D341Med (cell line): Measurements from ENCODE around the gene NCKAP5.
"Not testable (repeated sequence)": the region's sequence is repeated elsewhere in the genome, so short reads cannot be mapped to it uniquely, and the experiment has no call there.

Experiments used
- DNase-seq: peaks from one replicate; pipeline ENCODE4 v3.0.0; 2012; ENCODE audit warnings: low spot score

Gene NCKAP5

GRCh38 chr2:133497270-133497893 is 70.9 kb downstream of the NCKAP5 start:
- peak; percentile 28 for DNase-seq

GRCh38 chr2:133496501-133497269 is 71.6 kb downstream of the NCKAP5 start:
- no peak for DNase-seq

- no peak for DNase-seq
Observed at GRCh38 chr2:133495226-133495625, 73.0 kb downstream of the NCKAP5 start.

- no peak for DNase-seq
Observed at GRCh38 chr2:133492719-133493380, 75.4 kb downstream of the NCKAP5 start.

GRCh38 chr2:133490411-133490980 is 77.8 kb downstream of the NCKAP5 start:
- no peak for DNase-seq

- no peak for DNase-seq
Observed at GRCh38 chr2:133489641-133490410, 78.4 kb downstream of the NCKAP5 start.

GRCh38 chr2:133489146-133489545 is 79.1 kb downstream of the NCKAP5 start:
- DNase-seq: no peak

GRCh38 chr2:133486771-133487191 is 81.5 kb downstream of the NCKAP5 start:
- DNase-seq: no peak

- peak; percentile 49 for DNase-seq
Observed at GRCh38 chr2:133485868-133486267, 82.4 kb downstream of the NCKAP5 start.

GRCh38 chr2:133484784-133485183 is 83.5 kb downstream of the NCKAP5 start:
- DNase-seq: no peak

GRCh38 chr2:133484106-133484505 is 84.2 kb downstream of the NCKAP5 start:
- DNase-seq: no peak

GRCh38 chr2:133483181-133483580 is 85.1 kb downstream of the NCKAP5 start:
- DNase-seq: no peak

GRCh38 chr2:133480707-133481429 is 87.4 kb downstream of the NCKAP5 start:
- DNase-seq: no peak

- no peak for DNase-seq
Observed at GRCh38 chr2:133477616-133477990, 90.7 kb downstream of the NCKAP5 start.

GRCh38 chr2:133476931-133477615 is 91.2 kb downstream of the NCKAP5 start:
- DNase-seq: no peak

GRCh38 chr2:133476286-133476685 is 92.0 kb downstream of the NCKAP5 start:
- DNase-seq: no peak

- DNase-seq: no peak
Observed at GRCh38 chr2:133475610-133476009, 92.7 kb downstream of the NCKAP5 start.

- not testable (repeated sequence) for DNase-seq
Observed at GRCh38 chr2:133470446-133470845, 97.8 kb downstream of the NCKAP5 start.

- no peak for DNase-seq
Observed at GRCh38 chr2:133462811-133463210, 105.5 kb downstream of the NCKAP5 start.

- DNase-seq: no peak
Observed at GRCh38 chr2:133461484-133461883, 106.8 kb downstream of the NCKAP5 start.

GRCh38 chr2:133459590-133459989 is 108.7 kb downstream of the NCKAP5 start:
- no peak for DNase-seq
